ENCODE measurements around the gene LY6G5C.

GRCh38 chr6:31652925-31653724 is 27.7 kb downstream of the LY6G5C start:
- TF ChIP-seq CTCF (IDR thresholded peaks at IDR 0.05; ENCODE audit: insufficient read depth, low read depth, low read length) (no peak), EZH2 (IDR thresholded peaks at IDR 0.05; ENCODE audit: insufficient read depth, low read length) (no peak)
